ENCODE data around the gene KCNH2. TPM values are rescaled to one million over a fixed set of nuclear protein-coding genes. Genes with fewer than 3 reads are reported as not detected.
A peak's percentile ranks its signal among the peaks of the same experiment; 100 is the strongest.

Gene KCNH2
- total RNA-seq, 1 experiment from 2014 or later = 16.2 TPM

DNA sequence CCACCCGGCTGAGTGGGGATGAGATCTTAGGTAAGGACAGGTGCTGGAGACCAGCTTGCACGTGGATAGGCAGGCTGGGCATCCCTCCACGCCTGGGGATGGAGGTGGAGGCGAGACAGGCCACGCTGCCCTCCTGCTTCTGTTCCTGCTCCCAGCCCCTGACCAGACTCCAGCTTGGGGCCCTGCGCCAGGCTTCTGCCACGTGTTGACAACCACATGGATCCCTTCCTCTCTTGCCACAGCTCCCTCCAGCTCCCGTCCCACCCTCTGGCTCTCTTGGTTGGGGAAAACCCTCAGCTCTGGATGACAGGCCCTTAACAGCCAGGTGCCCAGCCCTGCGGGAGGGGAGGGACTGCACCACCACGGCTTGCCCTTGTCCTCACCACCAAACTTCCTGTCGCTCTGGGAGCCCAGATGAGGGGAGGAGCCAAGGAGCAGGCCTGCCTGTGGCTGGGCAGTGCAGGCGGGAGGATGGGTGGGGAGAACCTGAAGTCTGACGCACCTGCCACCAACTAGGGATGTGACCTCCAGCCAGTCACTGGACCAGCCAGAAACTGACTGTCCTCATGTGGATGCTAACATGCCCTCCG, 36.0 kb downstream of the KCNH2 start:
- peak; percentile 60 for DNase-seq (ENCODE audit: low spot score)
- no peak overlapping the region for H3K27ac Mint-ChIP-seq
- POLR2A ChIA-PET = no interaction called here

DNA sequence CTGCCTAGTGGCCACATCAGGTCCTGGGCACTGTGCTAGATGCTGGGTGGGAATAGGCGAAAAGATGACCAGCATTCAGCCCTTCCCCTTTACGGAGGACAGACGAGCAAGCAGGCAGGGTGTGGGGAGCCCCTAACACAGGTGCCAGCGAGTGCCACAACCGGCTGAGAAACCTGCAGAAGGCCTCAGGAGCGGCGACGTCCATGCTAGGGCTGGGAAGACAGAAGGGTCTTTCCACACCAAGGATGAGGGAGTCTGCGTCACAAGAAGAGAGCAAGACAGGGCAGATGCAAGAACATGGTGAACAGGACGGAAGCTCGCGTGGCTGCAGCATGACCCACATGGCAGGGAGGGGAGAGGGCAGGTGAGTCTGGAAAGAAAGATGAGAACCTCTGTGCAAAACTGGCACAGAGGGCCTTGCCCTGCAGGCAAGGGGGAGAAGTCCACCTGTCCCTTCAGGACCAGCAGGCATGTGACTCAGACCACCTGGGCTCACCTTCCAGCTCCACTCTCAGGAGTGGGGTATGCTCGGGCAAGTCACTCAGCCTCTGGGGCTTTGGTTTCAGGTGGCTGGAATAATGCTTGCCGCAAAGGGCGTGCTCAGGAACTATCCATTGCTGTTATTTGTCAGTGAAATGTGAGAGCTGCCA, 36.6 kb downstream of the KCNH2 start:
- Mint-ChIP-seq H3K27me3 (ENCODE audit: low read depth) (no peaks in the 10 kb centered on the region; the same call in 1 of the 2 replicates), H3K9me3 (no peaks in the 10 kb centered on the region), H3K4me3 (no peak overlapping the region), H3K4me1 (peaks cover 23% of the 10 kb centered on the region), H3K27ac (no peak overlapping the region), H3K36me3 (no peaks in the 10 kb centered on the region)
- ATAC-seq (no peak), DNase-seq (ENCODE audit: low spot score) (no peak)
- ChIA-PET POLR2A (no interaction called here), CTCF (interaction anchor here (1.3 to 1.4 kb wide), 2 partner anchors 21 to 43 kb away, joined by 5 to 6 read pairs; no protein-coding TSS in a partner anchor)
- TF ChIP-seq KAT7 (CRISPR knock-in tag; IDR thresholded peaks at IDR 0.05; ENCODE audit: borderline replicate concordance) = no peak
- TF ChIP-seq MYBL2 (CRISPR knock-in tag; IDR thresholded peaks at IDR 0.05) = no peak
- no peak for TF ChIP-seq NR2C2 (CRISPR knock-in tag; IDR thresholded peaks at IDR 0.05)
- TF ChIP-seq, protein P1, sequence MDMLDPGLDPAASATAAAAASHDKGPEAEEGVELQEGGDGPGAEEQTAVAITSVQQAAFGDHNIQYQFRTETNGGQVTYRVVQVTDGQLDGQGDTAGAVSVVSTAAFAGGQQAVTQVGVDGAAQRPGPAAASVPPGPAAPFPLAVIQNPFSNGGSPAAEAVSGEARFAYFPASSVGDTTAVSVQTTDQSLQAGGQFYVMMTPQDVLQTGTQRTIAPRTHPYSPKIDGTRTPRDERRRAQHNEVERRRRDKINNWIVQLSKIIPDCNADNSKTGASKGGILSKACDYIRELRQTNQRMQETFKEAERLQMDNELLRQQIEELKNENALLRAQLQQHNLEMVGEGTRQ (CRISPR knock-in tag; IDR thresholded peaks at IDR 0.05) = no peak
- no peak for TF ChIP-seq ZNF121 (CRISPR knock-in tag; IDR thresholded peaks at IDR 0.05)
- TF ChIP-seq, protein P2, sequence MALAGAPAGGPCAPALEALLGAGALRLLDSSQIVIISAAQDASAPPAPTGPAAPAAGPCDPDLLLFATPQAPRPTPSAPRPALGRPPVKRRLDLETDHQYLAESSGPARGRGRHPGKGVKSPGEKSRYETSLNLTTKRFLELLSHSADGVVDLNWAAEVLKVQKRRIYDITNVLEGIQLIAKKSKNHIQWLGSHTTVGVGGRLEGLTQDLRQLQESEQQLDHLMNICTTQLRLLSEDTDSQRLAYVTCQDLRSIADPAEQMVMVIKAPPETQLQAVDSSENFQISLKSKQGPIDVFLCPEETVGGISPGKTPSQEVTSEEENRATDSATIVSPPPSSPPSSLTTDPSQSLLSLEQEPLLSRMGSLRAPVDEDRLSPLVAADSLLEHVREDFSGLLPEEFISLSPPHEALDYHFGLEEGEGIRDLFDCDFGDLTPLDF (CRISPR knock-in tag; IDR thresholded peaks at IDR 0.05) = no peak
- TF ChIP-seq NR1H2 (CRISPR knock-in tag; IDR thresholded peaks at IDR 0.05) = no peak
- no peak for TF ChIP-seq CBFB (CRISPR knock-in tag; IDR thresholded peaks at IDR 0.05; ENCODE audit: low read depth)
- TF ChIP-seq GTF2I (CRISPR knock-in tag; conservative IDR thresholded peaks at IDR 0.05) = no peak

More for the DNA sequence above, 36.0 kb downstream of the KCNH2 start:
- Mint-ChIP-seq H3K9me3 (no peaks in the 10 kb centered on the region), H3K36me3 (no peaks in the 10 kb centered on the region), H3K4me3 (no peak overlapping the region), H3K27me3 (ENCODE audit: low read depth) (no peaks in the 10 kb centered on the region; the same call in 1 of the 2 replicates), H3K4me1 (peaks cover 27% of the 10 kb centered on the region)
- peak; percentile 76 for ATAC-seq
- TF ChIP-seq, protein P3, sequence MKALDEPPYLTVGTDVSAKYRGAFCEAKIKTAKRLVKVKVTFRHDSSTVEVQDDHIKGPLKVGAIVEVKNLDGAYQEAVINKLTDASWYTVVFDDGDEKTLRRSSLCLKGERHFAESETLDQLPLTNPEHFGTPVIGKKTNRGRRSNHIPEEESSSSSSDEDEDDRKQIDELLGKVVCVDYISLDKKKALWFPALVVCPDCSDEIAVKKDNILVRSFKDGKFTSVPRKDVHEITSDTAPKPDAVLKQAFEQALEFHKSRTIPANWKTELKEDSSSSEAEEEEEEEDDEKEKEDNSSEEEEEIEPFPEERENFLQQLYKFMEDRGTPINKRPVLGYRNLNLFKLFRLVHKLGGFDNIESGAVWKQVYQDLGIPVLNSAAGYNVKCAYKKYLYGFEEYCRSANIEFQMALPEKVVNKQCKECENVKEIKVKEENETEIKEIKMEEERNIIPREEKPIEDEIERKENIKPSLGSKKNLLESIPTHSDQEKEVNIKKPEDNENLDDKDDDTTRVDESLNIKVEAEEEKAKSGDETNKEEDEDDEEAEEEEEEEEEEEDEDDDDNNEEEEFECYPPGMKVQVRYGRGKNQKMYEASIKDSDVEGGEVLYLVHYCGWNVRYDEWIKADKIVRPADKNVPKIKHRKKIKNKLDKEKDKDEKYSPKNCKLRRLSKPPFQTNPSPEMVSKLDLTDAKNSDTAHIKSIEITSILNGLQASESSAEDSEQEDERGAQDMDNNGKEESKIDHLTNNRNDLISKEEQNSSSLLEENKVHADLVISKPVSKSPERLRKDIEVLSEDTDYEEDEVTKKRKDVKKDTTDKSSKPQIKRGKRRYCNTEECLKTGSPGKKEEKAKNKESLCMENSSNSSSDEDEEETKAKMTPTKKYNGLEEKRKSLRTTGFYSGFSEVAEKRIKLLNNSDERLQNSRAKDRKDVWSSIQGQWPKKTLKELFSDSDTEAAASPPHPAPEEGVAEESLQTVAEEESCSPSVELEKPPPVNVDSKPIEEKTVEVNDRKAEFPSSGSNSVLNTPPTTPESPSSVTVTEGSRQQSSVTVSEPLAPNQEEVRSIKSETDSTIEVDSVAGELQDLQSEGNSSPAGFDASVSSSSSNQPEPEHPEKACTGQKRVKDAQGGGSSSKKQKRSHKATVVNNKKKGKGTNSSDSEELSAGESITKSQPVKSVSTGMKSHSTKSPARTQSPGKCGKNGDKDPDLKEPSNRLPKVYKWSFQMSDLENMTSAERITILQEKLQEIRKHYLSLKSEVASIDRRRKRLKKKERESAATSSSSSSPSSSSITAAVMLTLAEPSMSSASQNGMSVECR (CRISPR knock-in tag; IDR thresholded peaks at IDR 0.05; ENCODE audit: borderline replicate concordance) = no peak
- 0 out of 2 replicates have a peak, but pooled peaks have one; percentile 16 for TF ChIP-seq ETV6 (CRISPR knock-in tag; IDR thresholded peaks at IDR 0.05)
- CTCF ChIA-PET = interaction anchor here (1.3 to 1.4 kb wide), 2 partner anchors 21 to 44 kb away, joined by 5 to 6 read pairs; no protein-coding TSS in a partner anchor

DNA sequence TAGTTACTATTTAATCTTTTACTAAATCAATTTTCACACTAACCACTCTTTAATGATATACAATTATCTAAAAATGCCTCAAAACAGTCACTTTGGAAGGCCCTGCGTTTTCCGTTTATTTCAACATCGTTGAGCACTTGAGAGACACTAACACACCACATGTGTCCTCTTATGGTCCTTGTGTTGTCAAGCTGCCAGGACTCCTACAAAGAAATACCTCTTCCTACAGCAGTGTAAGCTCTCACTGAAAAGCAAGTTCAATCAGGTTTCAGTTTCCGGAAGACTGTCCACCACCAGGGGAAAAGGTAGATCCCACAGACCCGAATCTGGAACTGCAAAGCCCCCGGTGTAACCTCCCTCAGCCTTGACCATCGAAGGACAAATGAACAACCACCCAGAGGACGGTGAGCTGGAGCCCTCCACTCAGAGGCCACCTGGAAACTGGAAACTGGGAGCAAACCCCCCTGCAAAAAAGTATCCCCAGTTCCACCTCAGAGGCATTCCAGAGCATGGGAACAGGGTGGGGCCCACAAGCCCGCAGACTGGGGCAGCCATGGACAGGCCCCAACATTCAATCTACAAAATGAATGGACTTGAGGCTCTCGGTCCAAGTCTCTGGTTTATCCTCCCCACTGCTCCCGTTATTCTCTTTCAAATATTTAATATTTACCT, 37.6 kb downstream of the KCNH2 start:
- no peak overlapping the region for H3K27ac Mint-ChIP-seq
- no peak overlapping the region for H3K4me3 Mint-ChIP-seq
- H3K4me1 Mint-ChIP-seq = peaks cover 18% of the 10 kb centered on the region
- ChIA-PET POLR2A (no interaction called here), CTCF (interaction anchor here (1.0 kb wide), 1 partner anchor 22 kb away, joined by 6 read pairs; no protein-coding TSS in a partner anchor)
- ATAC-seq (no peak), DNase-seq (ENCODE audit: low spot score) (no peak)
- H3K9me3 Mint-ChIP-seq = no peaks in the 10 kb centered on the region
- TF ChIP-seq, protein P4, sequence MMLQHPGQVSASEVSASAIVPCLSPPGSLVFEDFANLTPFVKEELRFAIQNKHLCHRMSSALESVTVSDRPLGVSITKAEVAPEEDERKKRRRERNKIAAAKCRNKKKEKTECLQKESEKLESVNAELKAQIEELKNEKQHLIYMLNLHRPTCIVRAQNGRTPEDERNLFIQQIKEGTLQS (CRISPR knock-in tag; conservative IDR thresholded peaks at IDR 0.05) = no peak
- TF ChIP-seq, protein P5, sequence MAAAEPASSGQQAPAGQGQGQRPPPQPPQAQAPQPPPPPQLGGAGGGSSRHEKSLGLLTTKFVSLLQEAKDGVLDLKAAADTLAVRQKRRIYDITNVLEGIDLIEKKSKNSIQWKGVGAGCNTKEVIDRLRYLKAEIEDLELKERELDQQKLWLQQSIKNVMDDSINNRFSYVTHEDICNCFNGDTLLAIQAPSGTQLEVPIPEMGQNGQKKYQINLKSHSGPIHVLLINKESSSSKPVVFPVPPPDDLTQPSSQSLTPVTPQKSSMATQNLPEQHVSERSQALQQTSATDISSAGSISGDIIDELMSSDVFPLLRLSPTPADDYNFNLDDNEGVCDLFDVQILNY (CRISPR knock-in tag; IDR thresholded peaks at IDR 0.05) = no peak
- no peak for TF ChIP-seq MYBL2 (CRISPR knock-in tag; IDR thresholded peaks at IDR 0.05)
- H3K36me3 Mint-ChIP-seq = no peaks in the 10 kb centered on the region
- no peaks in the 10 kb centered on the region for H3K27me3 Mint-ChIP-seq (ENCODE audit: low read depth)

All from WTC11 (cell line).